HG02763 (cell line): ENCODE data around the gene SIGLEC7.
"Not testable (repeated sequence)": the region's sequence is repeated elsewhere in the genome, so short reads cannot be mapped to it uniquely, and the experiment has no call there.

ENCODE experiments used
- ATAC-seq: cut with Tn5 transposase; IDR thresholded peaks from one replicate; pipeline ENCODE4 v1.9.1; 2021; ENCODE audit warnings: mild to moderate bottlenecking, moderate library complexity; ENCODE audit not compliant: unreplicated experiment

The SIGLEC7 gene

GRCh38 chr19:51137792-51138425, 4.2 kb upstream of the SIGLEC7 start:
- no peak for ATAC-seq

GRCh38 chr19:51138549-51138979, 3.5 kb upstream of the SIGLEC7 start:
- ATAC-seq: no peak

- no peak for ATAC-seq
Measured at GRCh38 chr19:51139299-51140014, 2.6 kb upstream of the SIGLEC7 start.

- ATAC-seq: no peak
Measured at GRCh38 chr19:51140441-51140840, 1.7 kb upstream of the SIGLEC7 start.

DNA sequence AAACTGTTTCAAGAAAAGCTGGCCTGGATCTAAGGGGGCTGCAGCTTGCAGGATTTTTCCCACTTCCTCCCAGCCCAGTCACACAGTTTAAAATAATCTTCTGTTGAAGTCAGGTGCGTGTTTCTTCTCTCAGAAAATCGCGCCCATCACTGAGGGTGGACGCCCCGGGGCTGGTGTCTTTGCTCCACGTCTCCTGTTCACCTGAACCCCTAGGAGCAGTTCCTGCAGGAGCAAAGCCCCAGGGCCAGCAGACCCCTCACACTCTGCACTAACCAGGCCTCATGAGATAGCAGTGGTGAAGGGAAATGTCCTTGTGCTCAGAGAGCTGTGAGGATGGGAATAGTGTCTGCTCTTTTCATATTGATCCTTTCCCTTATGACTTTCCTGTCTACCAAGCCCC, 920 bp upstream of the SIGLEC7 start:
- ATAC-seq: no peak

- not testable (repeated sequence) for ATAC-seq
Measured at GRCh38 chr19:51142809-51143475, 841 bp downstream of the SIGLEC7 start.

DNA sequence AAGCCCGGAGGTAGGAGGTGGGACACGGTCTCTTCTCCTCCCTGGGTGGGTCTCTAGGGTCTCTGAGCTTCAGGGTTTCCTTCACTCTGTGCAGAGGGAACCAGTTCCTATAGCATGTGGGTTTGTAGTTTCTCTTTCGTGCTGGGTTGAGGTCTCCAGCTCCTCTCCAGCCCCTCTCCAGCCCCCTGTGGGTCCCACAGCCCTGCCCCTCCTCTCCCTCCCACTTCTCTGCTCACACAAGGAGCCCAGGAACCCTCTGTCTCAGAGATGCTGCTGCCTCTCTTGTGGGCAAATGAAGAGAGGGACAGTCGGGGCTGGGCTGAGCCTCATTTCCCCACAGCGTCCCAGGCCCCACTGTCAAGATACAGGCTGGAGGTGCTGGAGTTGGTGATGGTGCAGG, 1.4 kb downstream of the SIGLEC7 start:
- no peak for ATAC-seq

DNA sequence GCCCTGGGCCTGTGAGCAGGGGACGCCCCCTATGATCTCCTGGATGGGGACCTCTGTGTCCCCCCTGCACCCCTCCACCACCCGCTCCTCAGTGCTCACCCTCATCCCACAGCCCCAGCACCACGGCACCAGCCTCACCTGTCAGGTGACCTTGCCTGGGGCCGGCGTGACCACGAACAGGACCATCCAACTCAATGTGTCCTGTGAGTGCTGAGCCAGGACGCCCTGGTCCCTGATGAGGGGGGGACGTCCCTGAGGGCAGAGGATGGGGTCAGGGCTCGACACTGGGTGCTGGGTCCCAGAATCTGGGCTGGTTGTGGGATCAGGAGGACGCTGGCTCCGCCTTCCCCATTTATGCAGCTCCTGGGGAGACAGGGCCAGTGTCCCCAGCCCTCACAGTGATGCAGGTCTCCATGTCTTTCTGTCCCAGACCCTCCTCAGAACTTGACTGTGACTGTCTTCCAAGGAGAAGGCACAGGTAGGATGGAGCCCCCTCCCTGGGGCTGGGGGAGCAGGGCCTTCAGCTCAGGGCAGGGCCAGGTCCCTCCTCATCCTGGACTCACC, 2.5 kb downstream of the SIGLEC7 start:
- ATAC-seq: no peak

DNA sequence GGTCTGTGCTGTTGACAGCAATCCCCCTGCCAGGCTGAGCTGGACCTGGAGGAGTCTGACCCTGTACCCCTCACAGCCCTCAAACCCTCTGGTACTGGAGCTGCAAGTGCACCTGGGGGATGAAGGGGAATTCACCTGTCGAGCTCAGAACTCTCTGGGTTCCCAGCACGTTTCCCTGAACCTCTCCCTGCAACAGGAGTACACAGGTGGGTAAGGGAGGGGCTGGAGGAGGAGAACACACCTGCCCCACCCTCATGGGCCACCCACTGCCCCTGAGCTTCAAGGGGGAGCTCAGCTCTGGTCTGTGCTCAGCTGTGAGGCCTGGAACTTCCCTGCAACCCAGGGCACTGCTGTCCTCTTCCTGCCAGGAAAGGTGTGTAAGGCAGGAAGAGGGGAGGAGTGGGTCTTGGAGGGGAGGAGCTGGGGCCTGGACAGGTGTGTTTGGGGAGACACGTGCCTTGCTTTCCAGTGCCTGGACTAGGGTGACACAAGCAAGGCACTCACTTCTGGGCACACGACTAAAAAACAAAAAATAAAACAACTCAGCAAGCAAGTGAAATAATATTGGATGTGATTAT, 3.9 kb downstream of the SIGLEC7 start:
- ATAC-seq: no peak

DNA sequence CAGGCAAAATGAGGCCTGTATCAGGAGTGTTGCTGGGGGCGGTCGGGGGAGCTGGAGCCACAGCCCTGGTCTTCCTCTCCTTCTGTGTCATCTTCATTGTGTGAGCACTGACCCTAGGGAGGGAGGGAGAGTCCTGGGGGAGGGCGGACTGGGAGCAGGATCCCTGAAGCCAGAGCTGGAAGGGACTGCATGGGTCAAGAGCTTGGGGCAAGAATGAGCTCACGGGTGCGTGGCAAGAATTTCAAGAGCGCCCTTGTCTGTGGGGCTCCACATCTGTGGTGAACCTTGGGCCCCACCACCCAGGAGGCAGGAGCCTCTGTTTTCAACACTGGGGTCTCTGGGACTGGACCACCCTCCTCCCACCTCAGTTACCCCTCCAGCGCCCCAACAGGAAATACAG, 4.7 kb downstream of the SIGLEC7 start:
- no peak for ATAC-seq

DNA sequence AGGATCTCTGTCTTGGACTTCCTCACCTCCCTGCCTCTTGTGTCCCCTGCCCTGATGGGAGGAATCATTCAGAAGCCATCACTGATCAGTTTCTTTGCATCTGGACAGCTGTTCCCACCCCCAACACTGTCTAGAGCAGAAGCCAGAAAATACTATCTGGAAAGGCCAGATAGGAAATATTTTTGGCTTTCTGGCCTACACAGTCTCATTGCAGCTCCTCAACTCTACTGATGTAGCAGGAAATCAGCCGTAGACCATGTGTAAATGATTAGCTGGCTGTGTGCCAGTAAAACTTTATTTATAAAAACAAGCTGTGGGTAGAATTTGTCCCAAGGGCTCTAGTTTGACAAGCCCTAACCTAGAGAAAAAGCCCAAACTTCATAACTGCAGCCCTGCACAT, 5.6 kb downstream of the SIGLEC7 start:
- no peak for ATAC-seq

DNA sequence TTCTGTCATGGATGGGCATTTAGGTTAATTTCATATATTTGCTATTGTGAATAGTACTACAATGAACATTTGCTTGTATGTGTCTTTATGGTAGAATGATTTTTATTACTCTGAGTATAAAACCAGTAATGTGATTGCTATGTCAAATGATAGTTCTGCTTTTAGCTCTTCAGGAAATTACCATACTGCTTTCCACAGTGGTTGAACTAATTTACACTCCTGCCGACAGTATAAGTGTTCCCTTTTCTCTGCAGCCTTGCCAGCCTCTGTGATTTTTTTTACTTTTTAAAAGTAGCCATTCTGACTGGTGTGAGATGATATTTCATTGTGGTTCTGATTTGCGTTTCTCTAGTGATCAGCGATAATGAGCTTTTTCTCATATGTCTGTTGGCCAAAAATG, 6.5 kb downstream of the SIGLEC7 start:
- ATAC-seq: no peak

DNA sequence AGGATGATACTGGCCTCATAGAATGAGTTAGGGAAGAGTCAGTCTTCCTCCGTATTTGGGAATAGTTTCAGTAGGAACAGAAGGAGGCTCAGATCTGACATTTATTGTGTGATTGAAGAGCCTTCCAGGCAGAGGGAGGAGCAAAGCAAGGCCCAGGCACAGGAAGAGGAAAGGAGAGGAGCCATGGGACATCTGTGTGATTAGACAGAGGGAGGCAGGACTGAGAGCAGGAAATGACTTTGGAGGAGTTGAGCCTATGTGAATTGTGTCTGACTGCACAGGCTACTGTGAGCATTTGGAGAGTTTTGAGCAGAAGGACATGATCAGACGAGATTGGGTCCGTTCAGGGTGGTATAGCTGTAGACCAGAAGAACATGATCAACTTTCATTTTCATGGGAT, 8.5 kb downstream of the SIGLEC7 start:
- no peak for ATAC-seq

DNA sequence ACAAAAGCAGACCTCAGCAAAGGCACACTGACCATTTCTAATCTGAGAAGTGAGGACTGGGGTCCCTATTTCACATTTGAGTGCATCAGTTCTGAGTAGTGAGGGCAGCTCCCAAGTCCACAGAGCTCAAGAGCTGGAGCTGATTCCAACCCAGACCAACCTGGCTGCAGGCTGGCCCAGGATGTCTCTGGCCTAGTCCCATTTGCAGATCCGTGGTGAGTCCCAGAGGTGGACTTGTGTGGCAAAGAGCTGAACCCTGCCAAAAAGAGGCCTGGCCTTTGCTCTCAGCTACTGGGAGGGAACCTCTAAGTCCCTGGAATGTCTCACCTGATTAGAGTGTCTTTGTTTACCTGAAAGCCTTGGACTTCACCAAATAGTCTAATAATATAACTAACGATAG, 14.6 kb downstream of the SIGLEC7 start:
- no peak for ATAC-seq

GRCh38 chr19:51157265-51157664, 15.2 kb downstream of the SIGLEC7 start:
- no peak for ATAC-seq

- ATAC-seq: no peak
Measured at GRCh38 chr19:51158474-51159129, 16.5 kb downstream of the SIGLEC7 start.

- no peak for ATAC-seq
Measured at GRCh38 chr19:51159656-51160055, 17.6 kb downstream of the SIGLEC7 start.

GRCh38 chr19:51161266-51161665, 19.2 kb downstream of the SIGLEC7 start:
- ATAC-seq: no peak

DNA sequence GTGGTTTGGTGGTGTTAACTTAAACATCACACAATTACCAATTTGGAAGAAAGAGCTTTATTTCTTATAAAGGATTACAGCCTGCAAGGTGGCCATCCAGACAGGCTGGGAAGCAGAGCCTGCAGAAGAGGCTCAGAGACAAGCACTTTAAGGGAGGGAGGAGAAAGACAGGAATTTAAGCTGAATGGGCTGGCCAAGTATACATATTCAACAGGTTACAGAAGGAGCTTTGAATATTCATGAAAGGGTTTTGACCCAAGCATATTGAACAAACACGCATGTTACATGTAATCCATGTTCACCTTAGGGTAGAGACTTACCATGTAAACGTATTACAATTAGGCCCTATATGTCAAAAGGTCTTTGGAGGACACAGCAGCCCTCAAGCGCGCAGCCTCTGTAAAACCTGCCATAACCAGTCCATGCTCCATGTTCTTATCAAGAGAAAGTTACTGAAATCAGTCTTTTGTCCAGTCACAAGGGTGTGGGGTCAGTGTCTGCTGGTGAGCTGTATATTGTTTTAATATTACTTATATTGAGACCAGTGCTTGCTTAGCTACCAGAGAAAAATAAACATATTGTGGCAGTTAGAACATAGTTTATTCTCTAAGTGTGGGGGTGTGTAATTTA, 19.9 kb downstream of the SIGLEC7 start:
- no peak for ATAC-seq

- no peak for ATAC-seq
Measured at GRCh38 chr19:51163257-51163656, 21.2 kb downstream of the SIGLEC7 start.

- no peak for ATAC-seq
Measured at GRCh38 chr19:51164215-51164614, 22.1 kb downstream of the SIGLEC7 start.
